HG03558 (cell line): ENCODE data around the gene SORCS3.

Experiments
- ATAC-seq: cut with Tn5 transposase; IDR thresholded peaks from one replicate; pipeline ENCODE4 v1.9.1; 2021; ENCODE audit warnings: moderate number of reproducible peaks; ENCODE audit not compliant: unreplicated experiment; ENCODE audit errors: extremely low read depth

The SORCS3 gene

DNA sequence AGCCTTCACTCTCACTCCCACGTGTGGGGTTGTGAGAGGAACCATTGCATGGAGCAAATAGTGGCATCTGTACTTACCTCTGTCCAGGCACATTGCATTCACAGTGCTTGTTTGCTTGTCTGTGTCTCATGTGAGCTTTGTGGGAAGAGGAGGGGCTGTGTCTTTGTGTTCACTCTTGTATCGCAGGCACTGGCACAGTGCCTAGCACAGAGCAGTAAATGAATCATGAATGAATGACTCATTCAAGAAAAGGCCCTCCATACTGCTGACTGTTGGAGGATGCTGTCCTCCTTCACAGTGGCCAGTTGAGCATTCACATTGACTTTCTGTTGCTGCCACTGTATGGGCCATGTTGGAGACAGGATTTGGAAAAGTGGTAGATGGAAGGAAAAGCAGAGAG lies 125.3 kb downstream of the SORCS3 start:
- ATAC-seq = no peak

DNA sequence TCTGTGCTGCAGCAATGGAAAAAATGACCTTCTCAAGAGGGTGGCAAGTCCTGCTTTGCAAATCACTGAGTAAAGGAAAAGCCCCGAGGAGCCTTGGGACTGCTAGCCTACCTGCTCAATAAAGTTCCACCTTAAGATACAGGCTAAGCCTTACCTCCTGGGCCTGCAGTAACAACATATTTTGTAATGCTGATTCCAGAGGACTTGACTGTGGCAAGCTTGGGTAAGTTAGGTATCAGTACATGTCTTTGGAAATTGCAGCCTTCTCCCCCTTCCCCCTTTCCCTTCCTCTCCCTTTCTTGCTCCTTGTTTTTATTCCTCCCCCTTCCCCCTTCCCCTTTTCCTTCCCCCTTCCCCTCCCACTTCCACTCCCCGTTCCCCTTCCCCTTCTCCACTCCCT lies 126.2 kb downstream of the SORCS3 start:
- no peak for ATAC-seq

DNA sequence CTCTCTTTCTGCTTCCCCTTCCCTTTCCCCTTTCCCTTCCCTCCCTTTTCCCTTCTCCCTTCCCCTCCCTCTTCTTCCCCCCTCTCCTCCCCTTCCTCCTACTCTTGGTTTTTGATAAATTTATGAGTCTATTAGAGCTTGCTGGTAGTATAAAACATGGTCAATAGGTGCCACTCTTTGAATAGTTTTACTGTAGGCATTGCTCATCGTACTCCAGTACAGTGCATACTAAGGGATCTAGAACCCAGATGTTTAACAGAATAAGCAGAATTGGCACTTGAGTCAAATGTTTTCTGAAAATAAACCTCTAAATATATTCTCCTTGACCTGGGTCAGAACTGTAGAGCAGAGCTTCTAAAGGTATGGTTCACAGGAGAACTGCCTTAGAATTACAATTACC lies 126.7 kb downstream of the SORCS3 start:
- no peak for ATAC-seq

DNA sequence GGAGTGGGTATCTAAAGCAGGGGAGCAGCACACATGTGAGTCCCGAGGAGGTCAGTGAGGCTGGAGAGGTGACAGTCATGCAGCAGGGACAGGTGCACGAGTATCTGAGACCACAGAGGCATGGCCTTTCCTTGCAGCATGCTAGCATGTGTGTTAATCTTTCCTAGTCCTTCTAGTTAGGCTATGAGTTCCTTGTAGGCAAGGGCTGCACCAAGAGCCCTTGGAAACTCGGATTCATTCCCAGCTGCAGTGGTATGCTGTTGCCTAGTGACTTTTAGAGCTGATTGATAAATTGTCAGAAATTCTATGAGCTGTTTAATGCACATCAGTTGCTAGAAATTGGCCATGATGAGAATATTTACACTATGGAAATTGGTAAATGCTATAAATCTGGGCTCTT lies 132.0 kb downstream of the SORCS3 start:
- ATAC-seq = no peak

DNA sequence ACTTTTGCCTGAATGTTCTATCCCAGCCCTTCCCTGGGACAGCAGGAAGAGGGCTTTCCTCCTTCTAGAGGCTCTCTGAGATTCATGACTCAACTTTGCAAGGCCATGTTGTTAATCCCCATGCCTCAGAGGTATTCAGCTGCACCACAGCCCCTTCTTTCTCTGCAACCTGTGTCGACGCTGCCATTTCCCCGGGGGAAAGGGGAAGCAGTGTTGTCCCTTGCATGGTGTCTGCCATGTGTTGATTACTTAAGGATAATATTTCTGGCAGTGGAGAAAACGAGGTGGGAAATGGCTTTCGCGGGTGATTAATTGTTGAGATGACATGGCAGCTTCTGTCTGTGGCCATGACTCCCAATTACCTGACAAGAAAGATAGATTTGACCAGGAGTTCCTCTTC lies 133.1 kb downstream of the SORCS3 start:
- no peak for ATAC-seq

DNA sequence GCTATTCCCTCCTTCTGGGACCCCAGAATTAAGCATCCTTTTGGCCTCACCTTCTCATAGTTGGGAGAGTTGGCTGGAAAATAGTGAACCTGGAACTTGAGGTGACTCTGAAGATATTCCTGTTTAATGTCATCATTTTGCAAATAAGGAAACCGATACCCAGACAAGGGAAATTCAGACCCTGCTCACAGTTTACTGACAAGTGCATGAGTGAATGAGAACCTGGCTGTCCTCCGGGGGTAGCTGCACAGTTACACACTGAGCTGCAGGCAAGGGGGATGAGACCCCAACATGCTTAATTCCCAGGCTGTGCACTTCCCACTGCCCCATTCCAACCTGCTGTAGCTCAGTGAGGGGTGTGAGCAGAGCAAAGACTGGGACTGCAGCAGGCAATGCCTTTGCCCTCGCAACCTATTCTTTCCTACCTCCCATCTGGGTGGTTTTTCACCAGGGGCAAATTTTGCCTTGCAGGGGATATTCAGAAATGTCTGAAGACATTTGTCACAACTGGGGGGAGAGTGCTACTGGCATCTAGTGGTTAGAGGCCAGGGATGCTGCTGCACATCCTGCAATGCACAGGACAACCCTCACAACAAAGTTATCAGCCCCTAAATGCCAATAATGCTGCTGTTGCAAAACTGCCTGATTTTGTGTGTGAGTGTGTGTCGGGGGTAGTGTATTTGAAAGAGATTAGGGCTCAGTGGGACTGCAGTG lies 136.2 kb downstream of the SORCS3 start:
- no peak for ATAC-seq

DNA sequence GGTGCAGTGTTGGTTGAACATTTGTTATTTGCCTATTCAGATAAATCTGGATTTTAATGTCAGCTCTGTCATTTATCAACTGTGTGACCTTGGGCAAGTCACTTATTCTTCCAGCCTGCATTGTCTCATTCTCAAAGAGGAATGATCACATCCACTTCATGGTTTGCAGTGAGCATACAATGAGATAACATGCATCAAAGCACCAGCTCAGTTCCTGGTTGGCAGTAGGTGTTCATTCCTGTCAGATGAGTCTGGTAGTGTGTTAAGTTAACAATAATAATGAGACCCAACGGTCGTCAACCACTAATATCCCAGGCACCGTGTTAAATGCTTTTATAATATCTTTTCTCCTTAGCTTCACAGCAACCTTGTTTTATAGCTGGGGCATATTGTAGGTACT lies 137.3 kb downstream of the SORCS3 start:
- no peak for ATAC-seq

DNA sequence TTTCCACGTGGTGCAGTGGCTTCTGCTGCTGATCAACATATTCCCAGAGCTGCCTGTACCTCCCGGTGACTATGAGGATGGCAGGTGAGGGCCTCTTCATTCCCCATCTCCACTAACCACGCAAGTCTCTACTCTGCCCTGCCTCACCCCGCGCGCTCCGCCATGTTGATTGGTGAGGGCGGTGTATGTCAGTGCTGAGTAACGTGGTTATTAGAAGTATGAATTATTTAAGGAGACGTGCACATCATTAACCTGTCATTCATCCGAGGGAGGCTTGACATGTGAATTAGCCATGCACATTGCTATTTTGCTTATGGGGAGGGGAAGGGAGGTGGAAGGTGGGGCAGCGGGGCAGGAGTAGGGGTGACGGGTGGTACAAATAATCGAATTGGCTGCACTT lies 138.6 kb downstream of the SORCS3 start:
- no peak for ATAC-seq

DNA sequence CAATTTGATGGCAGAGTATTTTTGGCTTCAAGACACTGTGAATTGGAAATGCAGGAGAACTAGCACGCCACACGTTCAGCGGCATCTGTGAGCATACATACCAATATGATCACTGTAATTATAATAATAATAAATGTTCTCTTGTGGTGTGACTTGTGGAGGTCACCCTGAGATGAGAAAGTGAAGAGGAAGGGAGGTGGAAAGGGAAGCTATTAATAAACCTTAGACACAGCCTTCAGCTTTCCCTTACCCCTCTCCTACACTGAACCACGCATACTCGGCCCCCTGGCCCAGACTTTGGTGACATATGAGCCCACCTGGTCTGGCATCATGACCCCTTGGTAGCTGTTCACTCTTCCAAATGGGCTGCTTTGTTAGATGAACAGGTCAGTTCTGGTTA lies 139.1 kb downstream of the SORCS3 start:
- no peak for ATAC-seq

DNA sequence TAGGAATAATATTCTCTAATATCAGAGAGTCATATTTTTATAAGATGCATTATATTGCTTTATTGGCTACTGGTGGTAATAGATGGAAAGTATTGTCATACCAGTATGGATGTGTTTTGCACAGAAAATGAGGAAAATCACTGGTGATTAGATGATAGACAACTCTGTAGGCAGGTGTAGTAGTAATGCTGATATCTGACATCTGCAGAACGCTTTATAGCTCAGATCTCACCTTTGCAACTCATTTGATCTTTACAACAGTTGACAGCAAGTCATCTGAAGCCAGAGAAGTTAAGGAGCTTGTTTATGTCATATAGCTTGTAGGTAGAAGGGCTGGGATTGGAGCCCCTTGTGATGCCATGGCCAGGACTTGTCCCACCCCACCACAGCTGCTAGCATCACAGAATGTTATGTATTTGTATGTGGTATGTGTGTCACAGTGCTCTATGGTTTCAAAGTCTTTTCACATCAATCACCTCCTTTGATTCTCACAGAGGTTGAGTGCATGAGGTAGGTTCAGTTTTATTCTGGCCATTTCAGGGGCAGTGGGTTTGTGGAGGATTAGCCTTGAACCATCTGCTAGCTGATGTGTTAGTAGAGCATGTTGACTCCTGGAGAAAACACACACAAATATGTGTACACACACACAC lies 140.0 kb downstream of the SORCS3 start:
- ATAC-seq = no peak

DNA sequence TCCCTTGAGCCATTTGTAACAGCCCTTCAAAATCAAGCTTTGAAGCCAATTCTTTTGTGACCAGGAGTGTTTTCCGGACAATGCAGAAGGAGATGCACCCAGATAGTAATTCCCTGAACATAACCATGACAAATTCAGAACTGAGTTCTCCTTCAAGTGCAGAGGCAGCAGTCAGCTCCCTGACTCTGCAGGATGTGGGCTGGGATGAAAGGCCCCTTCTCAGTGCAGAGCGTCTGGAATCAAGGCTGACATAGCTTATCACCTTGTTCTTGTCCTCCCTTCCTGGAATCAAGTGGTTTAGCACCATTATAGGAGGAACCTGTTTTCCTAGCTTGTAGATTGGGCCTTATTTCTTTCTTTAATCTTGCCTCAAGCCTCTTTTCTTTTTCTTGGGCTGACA lies 143.4 kb downstream of the SORCS3 start:
- ATAC-seq = no peak

DNA sequence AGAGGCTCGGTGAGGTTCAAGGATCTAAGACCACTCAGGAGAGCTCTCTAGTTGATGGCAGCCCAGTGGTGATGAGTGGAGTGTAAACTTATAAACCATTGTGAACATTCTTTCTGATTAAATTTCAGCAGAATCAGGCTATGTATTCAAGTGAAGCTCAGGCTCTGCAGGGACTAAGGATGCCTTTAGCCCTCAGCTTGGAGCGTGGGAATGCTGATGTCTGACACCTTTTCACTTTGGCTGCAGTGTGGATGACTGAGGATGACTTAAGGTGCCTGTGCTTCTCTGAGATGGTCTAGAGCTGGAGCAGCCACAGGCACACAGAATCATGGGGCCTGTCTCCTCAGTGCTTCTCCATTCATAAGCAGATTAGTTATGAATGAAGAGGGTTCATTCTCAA lies 150.4 kb downstream of the SORCS3 start:
- no peak for ATAC-seq

DNA sequence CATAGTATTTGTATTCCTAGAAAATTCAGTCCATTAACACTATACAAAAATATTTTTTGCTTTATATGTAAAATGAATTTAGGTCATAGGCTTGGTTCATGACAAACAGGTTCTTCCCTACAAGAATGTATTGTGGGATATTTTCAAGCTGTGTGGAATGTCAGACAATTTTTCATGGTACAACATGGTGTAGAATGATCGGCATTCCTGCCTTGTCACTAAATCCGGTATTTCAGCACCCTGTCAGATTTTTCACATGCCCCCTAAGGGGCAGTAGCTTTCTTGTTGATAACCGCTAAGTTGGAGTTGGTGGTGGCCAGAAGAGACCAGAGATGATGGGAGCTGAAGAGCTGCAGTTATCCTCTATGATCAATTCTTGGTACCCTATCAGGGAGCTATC lies 154.3 kb downstream of the SORCS3 start:
- no peak for ATAC-seq

DNA sequence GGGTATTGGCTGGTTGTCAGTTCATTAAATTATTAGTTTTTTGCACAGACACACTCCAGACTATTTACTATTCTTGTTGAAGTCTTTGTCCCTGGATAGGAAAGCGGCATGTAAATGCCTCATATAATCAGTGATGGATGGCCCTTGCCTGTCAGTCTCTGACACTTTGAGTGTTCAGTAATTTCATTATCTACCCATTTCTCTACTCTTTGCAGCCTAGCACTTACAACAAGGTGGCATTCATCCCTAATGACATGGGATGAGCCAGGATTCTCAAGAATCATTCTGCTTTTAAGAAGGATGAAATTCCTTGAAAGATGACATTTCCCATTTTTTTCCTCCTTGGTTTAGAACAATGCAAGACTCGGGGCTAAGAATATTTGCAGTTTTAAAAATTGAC lies 155.7 kb downstream of the SORCS3 start:
- no peak for ATAC-seq

DNA sequence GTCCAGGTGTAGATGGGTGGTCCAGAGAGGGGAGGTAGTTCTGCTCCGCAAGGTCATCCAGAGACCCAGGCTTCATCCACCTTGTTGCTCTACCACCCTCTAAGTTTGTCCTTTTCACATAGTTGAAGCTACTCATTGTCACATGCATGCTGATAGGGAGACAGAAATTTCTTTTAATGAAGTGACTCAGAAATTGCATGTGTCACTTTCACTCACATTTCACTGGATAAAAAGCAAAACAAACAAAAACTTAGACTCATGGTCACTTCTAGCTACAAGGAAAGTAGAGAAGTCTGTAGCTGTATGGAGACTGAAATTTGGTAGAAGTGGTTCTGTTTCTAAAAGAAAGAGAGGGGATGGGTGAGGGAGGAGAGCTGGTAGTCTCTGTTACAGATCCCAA lies 161.9 kb downstream of the SORCS3 start:
- ATAC-seq = no peak

DNA sequence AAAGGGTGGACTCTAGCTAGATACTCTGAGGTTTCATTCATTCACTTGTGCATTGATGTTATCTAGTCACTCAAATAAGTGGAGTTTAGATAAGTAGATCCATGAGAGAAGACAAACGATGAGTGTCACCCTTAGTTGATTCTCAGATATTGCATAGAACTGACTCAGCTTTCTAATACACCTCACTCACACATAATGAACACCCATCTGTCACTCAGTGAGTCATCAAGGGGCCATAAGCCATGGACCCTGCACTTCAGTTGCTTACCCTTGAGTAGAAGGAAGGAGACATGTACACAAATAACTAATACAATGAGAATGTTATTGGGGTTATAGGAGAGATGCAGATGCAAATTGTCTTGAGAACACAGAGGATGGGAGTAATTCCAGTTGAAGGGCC lies 163.8 kb downstream of the SORCS3 start:
- ATAC-seq = no peak

DNA sequence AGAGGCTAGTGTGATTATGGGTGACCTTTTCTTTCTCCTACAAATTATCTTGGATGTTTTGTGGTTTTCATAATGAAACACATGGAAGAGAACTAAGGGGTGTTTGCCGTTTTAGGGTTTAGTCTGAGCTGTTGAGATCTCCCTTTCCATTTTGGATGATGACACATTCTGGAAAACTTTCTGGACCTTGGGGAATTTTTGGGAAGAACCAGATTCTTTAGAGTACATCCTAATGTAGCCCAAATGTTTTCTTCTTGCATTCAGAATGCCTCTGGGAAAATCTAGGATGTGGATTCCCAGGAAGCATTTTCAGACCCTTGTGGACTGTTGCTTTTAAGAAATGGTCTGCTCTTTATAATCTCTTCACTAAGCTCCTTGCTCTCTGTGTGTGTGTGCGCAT lies 165.7 kb downstream of the SORCS3 start:
- ATAC-seq = no peak

DNA sequence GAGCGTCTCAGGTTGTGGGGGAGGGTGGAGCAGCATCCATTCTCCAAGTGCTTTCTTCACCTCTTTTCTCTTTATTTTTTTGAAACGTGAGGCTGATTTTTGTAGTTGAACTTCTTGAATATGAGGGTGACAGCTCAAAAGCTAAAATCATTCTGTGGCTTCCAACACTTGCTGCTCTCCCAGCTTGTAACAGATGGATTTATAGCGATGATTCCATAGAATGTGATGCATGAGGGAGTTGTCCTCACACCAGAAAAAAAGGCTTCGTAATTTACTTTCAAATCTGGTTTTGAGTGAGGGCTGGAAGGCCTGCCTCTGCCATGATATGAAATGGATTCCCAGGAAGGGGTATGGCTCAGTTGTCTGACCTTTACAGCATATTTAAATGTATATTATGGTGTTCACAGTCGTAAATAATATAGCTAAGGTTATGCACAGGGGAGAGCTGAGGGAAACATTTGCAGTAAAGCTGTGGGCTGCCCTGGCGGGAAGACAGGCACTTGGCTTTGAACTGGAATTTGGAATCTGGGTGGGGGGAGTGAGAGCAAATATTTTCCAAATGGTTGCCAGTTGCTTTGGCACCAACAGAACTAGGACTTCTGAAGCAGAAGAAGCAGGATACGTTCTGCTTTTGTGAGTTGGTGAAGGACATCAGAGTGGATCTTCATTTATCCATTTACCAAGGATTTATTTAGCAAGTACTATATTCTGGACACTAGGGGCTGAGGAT lies 166.7 kb downstream of the SORCS3 start:
- no peak for ATAC-seq

DNA sequence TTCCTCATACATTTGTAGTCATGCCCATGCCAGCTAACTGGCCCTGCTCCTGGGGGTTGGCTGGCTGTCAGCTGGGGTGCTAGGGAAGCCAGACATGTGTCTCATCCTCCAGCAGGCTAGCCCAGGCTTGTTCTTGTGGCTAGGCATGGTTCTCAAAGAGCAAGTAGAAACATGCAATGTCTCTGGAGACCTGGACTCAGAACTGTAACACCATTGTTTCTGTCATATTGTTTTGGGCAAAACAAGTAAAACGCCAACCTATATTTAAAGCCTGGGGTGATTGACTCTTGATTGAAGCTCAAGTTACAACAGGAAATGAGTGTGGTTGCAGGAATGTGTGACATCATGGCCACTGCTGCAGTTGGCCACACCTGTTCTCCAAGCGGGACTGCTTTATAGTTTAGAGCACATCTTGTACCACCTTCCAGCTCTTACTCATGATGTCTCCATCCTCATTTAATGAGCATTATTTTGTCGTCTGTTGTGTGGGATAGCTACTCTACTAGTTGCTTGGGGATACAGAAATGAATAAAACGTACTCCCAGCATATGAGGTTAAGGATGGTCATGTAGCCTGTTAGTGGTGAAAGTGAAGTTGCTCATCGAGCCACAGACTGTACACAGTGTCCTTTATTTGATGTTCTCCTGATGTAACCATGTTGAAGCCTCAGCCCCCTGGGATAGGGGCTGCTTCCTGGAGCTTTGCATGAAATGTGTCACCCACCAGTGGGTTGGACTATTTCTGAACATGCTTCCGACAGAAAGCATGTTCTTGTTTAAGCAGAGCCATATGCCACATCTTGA lies 168.4 kb downstream of the SORCS3 start:
- ATAC-seq = peak; percentile 65

DNA sequence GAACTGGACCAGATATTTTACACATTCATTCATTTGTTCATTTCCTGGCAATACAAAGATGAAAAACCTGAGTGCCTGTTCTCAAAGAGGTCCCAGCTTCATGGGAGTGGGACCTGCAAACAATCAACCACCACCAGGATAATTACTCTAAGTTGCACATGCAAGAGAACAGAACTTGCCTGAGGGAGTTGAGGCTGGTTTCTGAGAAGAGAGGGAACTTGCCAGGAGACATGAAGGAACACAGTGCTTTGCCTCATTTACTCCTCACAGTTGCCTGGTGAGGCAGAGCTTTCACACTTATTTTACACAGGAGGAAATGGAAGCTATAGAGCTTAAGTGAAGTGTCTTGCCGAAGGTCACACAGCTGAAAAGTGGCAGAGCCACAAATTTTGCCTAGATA lies 170.1 kb downstream of the SORCS3 start:
- no peak for ATAC-seq

DNA sequence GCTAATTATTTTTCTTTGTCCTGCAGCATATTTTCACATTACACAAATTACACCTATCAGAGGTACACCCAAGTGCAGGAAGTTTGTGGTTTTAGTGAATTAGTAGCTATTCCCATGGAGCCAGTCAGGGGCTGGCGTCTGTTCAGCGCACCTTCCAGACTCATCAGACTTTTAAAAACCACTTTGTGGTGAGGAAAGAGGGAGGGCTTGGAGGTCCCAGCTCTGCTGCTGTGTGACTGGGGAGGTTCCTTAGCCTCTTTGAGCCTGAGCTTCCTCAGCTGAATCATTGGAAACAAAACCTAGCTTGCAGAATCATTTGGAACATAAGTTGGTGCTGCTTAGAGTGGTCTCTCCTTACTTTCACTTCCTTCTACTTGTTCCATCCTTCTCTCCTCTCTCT lies 175.4 kb downstream of the SORCS3 start:
- ATAC-seq = no peak
